Lower leg skin (tissue), 4 donors: ENCODE data around the gene OSBP2. TPM values are rescaled to one million over a fixed set of nuclear protein-coding genes. Genes with fewer than 3 reads are reported as not detected.

Experiments used
- DNase-seq, 2 donors: peaks; one replicate each; pipeline ENCODE4 v3.0.0-alpha.2; 2019; ENCODE audit warnings: low spot score in 2 of 2
- H3K4me3 ChIP-seq: fragments of 200-600 bp; sonication (generic); 2 replicates; pipeline ENCODE4 v1.5.1; 2017; ENCODE audit warnings: mild to moderate bottlenecking, low read depth; ENCODE audit not compliant: poor library complexity, severe bottlenecking
- CTCF ChIP-seq, 3 donors: fragments of 450-650 bp; IDR thresholded peaks; one replicate each; pipeline ENCODE4 v1.5.1; 2016; ENCODE audit warnings: antibody characterized with exemption in 3 of 3, mild to moderate bottlenecking in 3 of 3, moderate library complexity in 2 of 3
- POLR2A ChIP-seq, 2 donors: fragments of 450-650 bp; IDR thresholded peaks; one replicate each; pipeline ENCODE4 v1.6.1; 2016 to 2017; ENCODE audit warnings: antibody characterized with exemption in 2 of 2, mild to moderate bottlenecking in 1 of 2, moderate library complexity in 1 of 2
- WGBS, 2 donors: methylation state at CpG; one replicate each; pipeline ENCODE4 v1.1.5; 2018; 5-methylcytosine and 5-hydroxymethylcytosine counted together
- intact Hi-C: fragments of 100-400 bp; cut with DNase I; formaldehyde crosslinking; loops from one replicate; pipeline ENCODE4 v1.15.0; 2023; ENCODE audit warnings: low total_unique reads
- total RNA-seq, 4 donors: library from RNA; depleted of rRNA; stranded (reverse); fragments of >200 nt; gene quantifications; one replicate each; pipeline ENCODE4 v1.1.0, GENCODE V29; 2016

OSBP2 gene
- total RNA-seq, 4 donors from 2014 or later: 7.2 to 13.3 (median 10.0) TPM

- TF ChIP-seq CTCF (IDR thresholded peaks at IDR 0.05) (no peak), POLR2A (IDR thresholded peaks at IDR 0.05) (no peak)
- no peak overlapping the region for H3K4me3 ChIP-seq
- intact Hi-C loops: no loop called here
- WGBS, 2 donors: 65 to 68% methylated on average over 6 of the region's 6 CpGs
- DNase-seq: no peak
These were observed 187.6 kb downstream of the OSBP2 start for GRCh38 chr22:30882184-30882717.

GRCh38 chr22:30882974-30883533, 188.4 kb downstream of the OSBP2 start:
- no peak for DNase-seq
- TF ChIP-seq CTCF (IDR thresholded peaks at IDR 0.05) (no peak), POLR2A (IDR thresholded peaks at IDR 0.05) (no peak)
- intact Hi-C loops: no loop called here
- H3K4me3 ChIP-seq: no peak overlapping the region
- 85 to 96% methylated on average over 4 of the region's 4 CpGs for WGBS, 2 donors

- intact Hi-C loops: no loop called here
- TF ChIP-seq CTCF (IDR thresholded peaks at IDR 0.05) (no peak), POLR2A (IDR thresholded peaks at IDR 0.05) (no peak)
- DNase-seq: no peak
- 95 to 98% methylated on average over 6 to 7 of the region's 7 CpGs for WGBS, 2 donors
- no peak overlapping the region for H3K4me3 ChIP-seq
These were observed 189.0 kb downstream of the OSBP2 start for GRCh38 chr22:30883586-30884145.

- TF ChIP-seq CTCF (IDR thresholded peaks at IDR 0.05) (no peak), POLR2A (IDR thresholded peaks at IDR 0.05) (no peak)
- DNase-seq: no peak
- intact Hi-C loops: no loop called here
- 89 to 93% methylated on average over 5 to 16 of the region's 18 CpGs for WGBS, 2 donors
- H3K4me3 ChIP-seq: no peak overlapping the region
These were observed 189.7 kb downstream of the OSBP2 start for GRCh38 chr22:30884211-30885000.

- WGBS, 2 donors: 93% methylated on average over 5 of the region's 5 CpGs
- intact Hi-C loops: no loop called here
- DNase-seq: no peak
- TF ChIP-seq CTCF (IDR thresholded peaks at IDR 0.05): no peak
- TF ChIP-seq POLR2A (IDR thresholded peaks at IDR 0.05): no peak
- H3K4me3 ChIP-seq: no peak overlapping the region
These were observed 190.3 kb downstream of the OSBP2 start for GRCh38 chr22:30885001-30885366.
